Uterus (tissue), 4 donors: ENCODE results near the gene IGFLR1. TPM values are rescaled to one million over a fixed set of nuclear protein-coding genes. Genes with fewer than 3 reads are reported as not detected.

Source experiments
- DNase-seq, 2 donors: peaks; one replicate each; pipeline ENCODE4 v3.0.0-alpha.2; 2019 to 2020
- H3K27ac ChIP-seq, 2 donors: fragments of 200-600 bp; sonication (generic); 1 replicate in 1 of 2; 2 replicates in 1 of 2; pipeline ENCODE4 v1.5.1; 2016 to 2018
- H3K27me3 ChIP-seq, 2 donors: fragments of 200-600 bp; sonication (generic); one replicate each; pipeline ENCODE4 v1.5.1; 2018 to 2019; ENCODE audit warnings: control low read depth in 1 of 2
- H3K36me3 ChIP-seq, 2 donors: fragments of 200-600 bp; sonication (generic); one replicate each; pipeline ENCODE4 v1.5.1; 2019; ENCODE audit warnings: control low read depth in 1 of 2
- H3K4me1 ChIP-seq, 2 donors: fragments of 200-600 bp; sonication (generic); one replicate each; pipeline ENCODE4 v1.5.1; 2018 to 2019; ENCODE audit warnings: control low read depth in 1 of 2
- H3K4me3 ChIP-seq, 2 donors: fragments of 200-600 bp; sonication (generic); 1 replicate in 1 of 2; 2 replicates in 1 of 2; pipeline ENCODE4 v1.5.1; 2018 to 2019; ENCODE audit warnings: mild to moderate bottlenecking in 1 of 2
- H3K9me3 ChIP-seq, 2 donors: fragments of 200-600 bp; sonication (generic); one replicate each; pipeline ENCODE4 v1.5.1; 2019; ENCODE audit warnings: control low read depth in 1 of 2
- POLR2A ChIP-seq, 2 donors: fragments of 450-650 bp; IDR thresholded peaks; one replicate each; pipeline ENCODE4 v1.6.1; 2016; ENCODE audit warnings: antibody characterized with exemption in 2 of 2, mild to moderate bottlenecking in 1 of 2, moderate library complexity in 1 of 2
- intact Hi-C: fragments of 100-400 bp; cut with DNase I; formaldehyde crosslinking; loops from one replicate; pipeline ENCODE4 v1.15.1; 2023; ENCODE audit warnings: low total_unique reads
- total RNA-seq, 4 donors: library from RNA; depleted of rRNA in 3 of 4; stranded (reverse); fragments of >200 nt in 3 of 4; gene quantifications; one replicate each; pipeline versions ENCODE4 v1.1.0 to v1.2.4, GENCODE V29; 2014 to 2023
- TF ChIP-seq, protein P1 (sequence below), 4 experiments: fragments of 200-600 bp in 2 of 4; fragments of 450-650 bp in 2 of 4; sonication (generic) in 2 of 4; IDR thresholded peaks; one replicate each; pipeline ENCODE4 v1.5.1; 2016 to 2019; ENCODE audit warnings: antibody characterized with exemption in 4 of 4, mild to moderate bottlenecking in 2 of 4, moderate library complexity in 1 of 4
- donor health status: DM: yes; HTN: yes; CAD: no.

Gene IGFLR1
- total RNA-seq, 4 donors from 2014 or later = 0.77 to 5.3 (median 2.2) TPM

GRCh38 chr19:35766571-35767104 is 24.4 kb upstream of the IGFLR1 start:
- Histone ChIP-seq H3K9me3 (no peaks in the 10 kb centered on the region), H3K27ac (no peak overlapping the region), H3K4me3 (no peak overlapping the region), H3K36me3 (no peaks in the 10 kb centered on the region), H3K4me1 (no peaks in the 10 kb centered on the region), H3K27me3 (no peaks in the 10 kb centered on the region)
- intact Hi-C loops = no loop called here
- DNase-seq = no peak
- TF ChIP-seq, protein P1, sequence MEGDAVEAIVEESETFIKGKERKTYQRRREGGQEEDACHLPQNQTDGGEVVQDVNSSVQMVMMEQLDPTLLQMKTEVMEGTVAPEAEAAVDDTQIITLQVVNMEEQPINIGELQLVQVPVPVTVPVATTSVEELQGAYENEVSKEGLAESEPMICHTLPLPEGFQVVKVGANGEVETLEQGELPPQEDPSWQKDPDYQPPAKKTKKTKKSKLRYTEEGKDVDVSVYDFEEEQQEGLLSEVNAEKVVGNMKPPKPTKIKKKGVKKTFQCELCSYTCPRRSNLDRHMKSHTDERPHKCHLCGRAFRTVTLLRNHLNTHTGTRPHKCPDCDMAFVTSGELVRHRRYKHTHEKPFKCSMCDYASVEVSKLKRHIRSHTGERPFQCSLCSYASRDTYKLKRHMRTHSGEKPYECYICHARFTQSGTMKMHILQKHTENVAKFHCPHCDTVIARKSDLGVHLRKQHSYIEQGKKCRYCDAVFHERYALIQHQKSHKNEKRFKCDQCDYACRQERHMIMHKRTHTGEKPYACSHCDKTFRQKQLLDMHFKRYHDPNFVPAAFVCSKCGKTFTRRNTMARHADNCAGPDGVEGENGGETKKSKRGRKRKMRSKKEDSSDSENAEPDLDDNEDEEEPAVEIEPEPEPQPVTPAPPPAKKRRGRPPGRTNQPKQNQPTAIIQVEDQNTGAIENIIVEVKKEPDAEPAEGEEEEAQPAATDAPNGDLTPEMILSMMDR (IDR thresholded peaks at IDR 0.05) = no peak
- TF ChIP-seq POLR2A (IDR thresholded peaks at IDR 0.05) = no peak

DNA sequence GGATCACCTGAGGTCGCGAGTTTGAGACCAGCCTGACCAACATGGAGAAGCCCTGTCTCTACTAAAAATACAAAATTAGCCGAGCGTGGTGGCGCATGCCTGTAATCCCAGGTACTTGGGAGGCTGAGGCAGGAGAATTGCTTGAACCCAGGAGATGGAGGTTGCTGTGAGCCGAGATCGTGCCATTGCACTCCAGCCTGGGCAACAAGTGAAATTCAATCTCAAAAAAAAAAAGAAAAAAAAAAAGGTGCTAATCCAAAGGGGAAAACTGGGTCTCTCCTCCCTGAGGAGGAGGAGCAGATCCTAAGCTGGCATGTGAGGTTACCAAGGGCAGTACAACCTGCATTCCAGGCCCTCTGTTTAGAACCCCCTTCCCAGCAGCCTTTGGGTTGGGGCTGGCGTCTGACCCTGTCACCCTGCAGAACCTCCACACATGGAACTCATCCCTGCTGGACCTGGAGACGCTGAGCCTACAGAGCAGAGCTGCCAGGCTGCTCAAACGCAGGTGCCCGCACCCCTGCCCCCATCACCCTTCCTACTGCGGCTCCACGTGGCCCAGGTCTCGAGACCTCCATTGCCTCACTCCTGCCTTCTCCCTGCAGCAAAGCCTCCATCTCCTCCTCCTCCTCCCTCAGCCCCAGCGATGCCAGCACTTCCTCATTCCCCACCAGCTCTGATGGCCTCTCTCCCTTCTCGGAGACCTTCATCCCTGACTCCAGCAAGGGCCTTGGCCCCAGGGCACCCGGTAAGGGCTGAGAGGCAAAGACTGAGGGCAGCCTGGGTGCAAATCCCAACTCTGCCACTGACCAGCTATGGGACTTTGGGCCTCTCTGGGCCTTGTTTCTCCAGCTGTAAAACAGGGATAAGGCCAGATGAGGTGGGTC is 22.4 kb upstream of the IGFLR1 start:
- TF ChIP-seq, protein P1 (IDR thresholded peaks at IDR 0.05) = no peak
- Histone ChIP-seq H3K9me3 (no peaks in the 10 kb centered on the region), H3K27ac (no peak overlapping the region), H3K36me3 (no peaks in the 10 kb centered on the region), H3K4me3 (no peak overlapping the region), H3K27me3 (no peaks in the 10 kb centered on the region), H3K4me1 (no peaks in the 10 kb centered on the region)
- DNase-seq = no peak
- intact Hi-C loops = no loop called here

GRCh38 chr19:35760711-35761349 is 18.6 kb upstream of the IGFLR1 start:
- Histone ChIP-seq H3K9me3 (no peaks in the 10 kb centered on the region), H3K36me3 (no peaks in the 10 kb centered on the region)

DNA sequence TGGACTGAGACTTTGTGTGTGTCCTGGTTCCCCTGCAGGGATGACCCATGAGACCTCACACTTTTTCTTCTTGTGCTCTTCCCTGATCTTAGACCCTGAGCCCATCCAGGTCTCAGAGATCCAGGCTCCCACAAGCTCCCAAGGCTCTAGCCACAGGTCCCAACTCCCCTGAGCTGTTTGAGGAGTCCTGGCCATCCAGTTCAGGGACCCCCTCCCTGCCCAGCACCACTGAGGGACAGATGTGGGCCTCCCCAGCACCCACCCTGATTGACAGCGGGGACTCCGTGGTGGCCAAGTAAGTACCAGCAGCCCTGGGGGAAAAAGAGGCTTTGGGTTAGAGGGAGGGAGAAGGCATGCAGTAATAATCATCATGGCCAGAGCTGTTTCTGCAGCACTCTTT is 17.4 kb upstream of the IGFLR1 start:
- TF ChIP-seq, protein P1 (IDR thresholded peaks at IDR 0.05) = no peak
- TF ChIP-seq POLR2A (IDR thresholded peaks at IDR 0.05) = no peak
- H3K9me3 ChIP-seq = no peaks in the 10 kb centered on the region
- DNase-seq = no peak
- no peaks in the 10 kb centered on the region for H3K36me3 ChIP-seq
- H3K27ac ChIP-seq = no peak overlapping the region
- no peak overlapping the region for H3K4me3 ChIP-seq
- intact Hi-C loops = no loop called here
- no peaks in the 10 kb centered on the region for H3K27me3 ChIP-seq
- peaks cover 0 to 13% of the 10 kb centered on the region in 2 donors for H3K4me1 ChIP-seq

More at GRCh38 chr19:35760711-35761349, 18.6 kb upstream of the IGFLR1 start:
- H3K4me1 ChIP-seq = peaks cover 0 to 9% of the 10 kb centered on the region in 2 donors
- H3K27ac ChIP-seq = no peak overlapping the region
- intact Hi-C loops = no loop called here
- H3K27me3 ChIP-seq = no peaks in the 10 kb centered on the region
- TF ChIP-seq POLR2A (IDR thresholded peaks at IDR 0.05) = no peak
- TF ChIP-seq, protein P1 (IDR thresholded peaks at IDR 0.05) = no peak
- DNase-seq = no peak
- no peak overlapping the region for H3K4me3 ChIP-seq
